GM19468 (cell line): Measurements from ENCODE around the gene SEC63.

ENCODE experiments used
- ATAC-seq: cut with Tn5 transposase; IDR thresholded peaks from one replicate; pipeline ENCODE4 v1.9.1; 2021; ENCODE audit warnings: mild to moderate bottlenecking, moderate library complexity, moderate number of reproducible peaks; ENCODE audit not compliant: unreplicated experiment; ENCODE audit errors: extremely low read depth

Gene SEC63

GRCh38 chr6:107822176-107823046, 135.6 kb downstream of the SEC63 start:
- ATAC-seq = peak; percentile 54

- ATAC-seq = no peak
These were observed 136.4 kb downstream of the SEC63 start for GRCh38 chr6:107821591-107821990.

- no peak for ATAC-seq
These were observed 137.4 kb downstream of the SEC63 start for GRCh38 chr6:107820338-107821261.

DNA sequence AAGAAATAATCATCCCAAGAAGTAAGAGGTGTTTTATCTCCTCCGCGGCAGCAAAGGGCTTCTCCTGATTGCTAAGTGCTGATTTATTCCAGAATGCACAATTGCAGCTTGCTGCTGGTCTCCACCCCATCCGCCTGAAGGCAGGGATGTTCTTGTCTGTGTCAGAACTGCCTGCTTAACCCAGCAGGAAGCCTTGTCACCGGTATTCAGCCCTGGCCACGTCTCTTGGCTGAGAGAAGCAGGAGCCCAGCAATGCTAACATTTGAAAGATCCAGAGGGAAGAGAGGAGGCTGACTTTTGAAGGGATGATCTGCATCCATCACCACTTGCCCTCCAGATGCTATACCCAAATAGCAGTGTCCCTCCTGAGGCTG, 138.1 kb downstream of the SEC63 start:
- no peak for ATAC-seq

DNA sequence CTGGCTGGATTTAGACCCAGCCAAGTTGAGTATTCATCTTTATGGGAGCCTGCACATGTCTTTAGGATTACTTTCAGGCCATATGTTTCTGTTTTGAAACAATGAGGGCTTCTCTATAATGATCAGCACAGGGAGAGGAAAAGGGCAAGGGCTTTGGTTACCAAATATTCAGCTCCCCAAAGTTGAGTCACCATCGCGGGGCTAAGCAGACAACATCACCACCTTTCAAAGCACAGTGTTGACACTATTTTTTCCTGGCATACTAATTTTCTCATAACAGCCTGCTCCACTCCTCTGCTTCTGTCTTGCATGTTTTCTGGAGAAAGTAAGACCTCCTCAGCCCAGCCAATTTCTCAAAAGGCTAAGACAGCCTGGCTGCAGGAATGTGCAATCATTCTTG, 138.8 kb downstream of the SEC63 start:
- ATAC-seq = no peak

DNA sequence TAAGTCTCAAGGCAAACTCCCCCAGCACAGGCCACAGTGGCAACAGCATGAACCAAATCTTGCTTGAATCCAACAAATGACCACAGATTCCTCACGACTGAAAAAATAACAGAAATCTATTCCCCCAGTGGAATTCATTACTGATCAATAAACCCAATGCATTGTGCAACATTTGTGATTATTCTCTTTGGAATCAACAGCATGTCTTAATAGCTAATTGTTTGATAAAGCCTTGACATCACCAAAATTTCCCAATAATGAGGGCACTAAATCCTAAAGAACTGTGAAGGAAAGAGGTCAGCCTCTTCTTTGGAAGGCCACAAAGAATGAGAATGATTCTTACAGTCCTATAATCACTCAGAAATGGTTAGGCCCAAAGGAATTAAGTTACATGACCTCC, 139.7 kb downstream of the SEC63 start:
- no peak for ATAC-seq

DNA sequence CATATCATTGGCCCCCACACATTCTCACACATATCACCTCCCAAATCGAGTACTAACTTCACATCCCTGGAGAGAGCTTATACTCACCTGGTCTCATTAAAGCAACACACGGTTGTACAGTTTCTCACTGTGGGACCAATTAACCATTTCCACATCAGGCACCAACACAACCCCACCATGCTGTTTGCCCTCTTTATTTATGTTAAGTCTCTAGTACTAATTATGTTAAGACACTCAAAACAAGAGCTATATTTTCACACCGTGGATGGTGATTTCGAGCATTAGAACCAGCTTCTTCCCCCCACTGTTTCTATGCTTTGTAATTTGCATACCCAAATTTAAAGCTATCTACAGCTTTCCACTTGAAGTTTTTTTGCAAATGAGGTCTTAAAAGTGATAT, 140.2 kb downstream of the SEC63 start:
- no peak for ATAC-seq
